Measurements from ENCODE around the gene NUCB2.

NUCB2 gene

GRCh38 chr11:17328871-17329494, 52.4 kb downstream of the NUCB2 start:
- DNase-seq: no peak
- H3K9me3 Mint-ChIP-seq: no peaks in the 10 kb centered on the region
- no peak overlapping the region for H3K4me3 Mint-ChIP-seq
- no peak overlapping the region for H3K27ac Mint-ChIP-seq
- peaks cover 56% of the 10 kb centered on the region for H3K36me3 Mint-ChIP-seq
- peaks cover 10% of the 10 kb centered on the region for H3K4me1 Mint-ChIP-seq
- H3K27me3 Mint-ChIP-seq: no peaks in the 10 kb centered on the region
- CTCF ChIA-PET: interaction anchor here (1.1 kb wide), 1 partner anchor 20 kb away, joined by 4 read pairs; no protein-coding TSS in a partner anchor

GRCh38 chr11:17331669-17332068, 55.1 kb downstream of the NUCB2 start:
- DNase-seq: no peak
- Mint-ChIP-seq H3K9me3 (no peaks in the 10 kb centered on the region), H3K27me3 (no peaks in the 10 kb centered on the region), H3K27ac (no peak overlapping the region), H3K4me1 (peaks cover 14% of the 10 kb centered on the region), H3K36me3 (peaks cover 45% of the 10 kb centered on the region), H3K4me3 (no peak overlapping the region)
- CTCF ChIA-PET: no interaction called here

GRCh38 chr11:17333799-17334586, 57.5 kb downstream of the NUCB2 start:
- Mint-ChIP-seq H3K27me3 (no peaks in the 10 kb centered on the region), H3K36me3 (peaks cover 35% of the 10 kb centered on the region), H3K4me3 (no peak overlapping the region), H3K4me1 (peaks cover 14% of the 10 kb centered on the region), H3K27ac (peak overlapping the region; percentile 16), H3K9me3 (no peaks in the 10 kb centered on the region)
- CTCF ChIA-PET: interaction anchor here (1.6 kb wide), 1 partner anchor 21 kb away, joined by 6 read pairs; no protein-coding TSS in a partner anchor
- peak; percentile 31 for DNase-seq

- Mint-ChIP-seq H3K4me3 (no peak overlapping the region), H3K4me1 (no peaks in the 10 kb centered on the region), H3K27ac (no peak overlapping the region), H3K9me3 (no peaks in the 10 kb centered on the region), H3K27me3 (no peaks in the 10 kb centered on the region), H3K36me3 (peaks cover 18% of the 10 kb centered on the region)
- CTCF ChIA-PET: no interaction called here
- DNase-seq: no peak
Observed at GRCh38 chr11:17343257-17343656, 66.7 kb downstream of the NUCB2 start.

- H3K9me3 Mint-ChIP-seq: no peaks in the 10 kb centered on the region
- no peak for DNase-seq
- H3K36me3 Mint-ChIP-seq: peaks cover 18% of the 10 kb centered on the region
- CTCF ChIA-PET: no interaction called here
- H3K27me3 Mint-ChIP-seq: no peaks in the 10 kb centered on the region
- no peak overlapping the region for H3K27ac Mint-ChIP-seq
- no peak overlapping the region for H3K4me3 Mint-ChIP-seq
- H3K4me1 Mint-ChIP-seq: no peaks in the 10 kb centered on the region
Observed at GRCh38 chr11:17343907-17344306, 67.4 kb downstream of the NUCB2 start.

GRCh38 chr11:17347676-17348075, 71.1 kb downstream of the NUCB2 start:
- CTCF ChIA-PET: no interaction called here
- peaks cover 8% of the 10 kb centered on the region for H3K36me3 Mint-ChIP-seq
- no peaks in the 10 kb centered on the region for H3K9me3 Mint-ChIP-seq
- no peak overlapping the region for H3K27ac Mint-ChIP-seq
- H3K4me1 Mint-ChIP-seq: peaks cover 14% of the 10 kb centered on the region
- no peak overlapping the region for H3K4me3 Mint-ChIP-seq
- H3K27me3 Mint-ChIP-seq: peaks cover 22% of the 10 kb centered on the region
- no peak for DNase-seq

GRCh38 chr11:17350455-17351171, 74.1 kb downstream of the NUCB2 start:
- CTCF ChIA-PET: interaction anchor here (1.0 kb wide), 2 partner anchors 120 to 177 kb away, joined by 3 read pairs; no protein-coding TSS in a partner anchor
- Mint-ChIP-seq H3K4me1 (peaks cover 32% of the 10 kb centered on the region), H3K36me3 (peaks cover 1% of the 10 kb centered on the region), H3K9me3 (no peaks in the 10 kb centered on the region), H3K4me3 (peak overlapping the region; percentile 39), H3K27ac (no peak overlapping the region), H3K27me3 (peaks cover 45% of the 10 kb centered on the region)
- no peak for DNase-seq

GRCh38 chr11:17351172-17351509, 74.6 kb downstream of the NUCB2 start:
- no peak for DNase-seq
- Mint-ChIP-seq H3K9me3 (no peaks in the 10 kb centered on the region), H3K27me3 (peaks cover 45% of the 10 kb centered on the region), H3K4me3 (peak overlapping the region; percentile 39), H3K4me1 (peaks cover 32% of the 10 kb centered on the region), H3K27ac (no peak overlapping the region), H3K36me3 (peaks cover 1% of the 10 kb centered on the region)
- CTCF ChIA-PET: interaction anchor here (1.0 kb wide), 2 partner anchors 121 to 177 kb away, joined by 3 read pairs; no protein-coding TSS in a partner anchor

GRCh38 chr11:17351510-17352176, 75.1 kb downstream of the NUCB2 start, which contains the start of gene NCR3LG1:
Gene NCR3LG1 (plus strand): TSS chr11:17351800. CDS start chr11:17351970, 170 bp downstream.
- Mint-ChIP-seq H3K9me3 (no peaks in the 10 kb centered on the region), H3K4me3 (peak within 1 kb of the TSS; percentile 73), H3K27ac (peak within 1 kb of the TSS; percentile 24), H3K27me3 (peaks cover 50% of the 10 kb centered on the region), H3K4me1 (peaks cover 32% of the 10 kb centered on the region), H3K36me3 (no peaks in the 10 kb centered on the region)
- CTCF ChIA-PET: no interaction called here
- peak; percentile 64 for DNase-seq

- H3K36me3 Mint-ChIP-seq: no peaks in the 10 kb centered on the region
- H3K9me3 Mint-ChIP-seq: no peaks in the 10 kb centered on the region
Observed at GRCh38 chr11:17352950-17353820, 76.6 kb downstream of the NUCB2 start.

GRCh38 chr11:17353821-17354600, 77.5 kb downstream of the NUCB2 start:
- Mint-ChIP-seq H3K4me3 (peak overlapping the region; percentile 73), H3K27me3 (peaks cover 52% of the 10 kb centered on the region), H3K27ac (no peak overlapping the region), H3K36me3 (no peaks in the 10 kb centered on the region), H3K4me1 (peaks cover 32% of the 10 kb centered on the region), H3K9me3 (no peaks in the 10 kb centered on the region)
- CTCF ChIA-PET: interaction anchor here (1.1 to 2.4 kb wide), 10 partner anchors 11 to 377 kb away, joined by 3 to 7 read pairs (median 5); no protein-coding TSS in a partner anchor
- DNase-seq: no peak

More at GRCh38 chr11:17352950-17353820, 76.6 kb downstream of the NUCB2 start:
- H3K4me3 Mint-ChIP-seq: peak overlapping the region; percentile 73
- H3K27ac Mint-ChIP-seq: peak overlapping the region; percentile 24
- peaks cover 52% of the 10 kb centered on the region for H3K27me3 Mint-ChIP-seq
- peaks cover 32% of the 10 kb centered on the region for H3K4me1 Mint-ChIP-seq
- CTCF ChIA-PET: interaction anchor here (1.4 to 2.4 kb wide), 6 partner anchors 26 to 378 kb away, joined by 3 to 7 read pairs (median 5); no protein-coding TSS in a partner anchor
- DNase-seq: peak; percentile 60

- H3K9me3 Mint-ChIP-seq: no peaks in the 10 kb centered on the region
- no peaks in the 10 kb centered on the region for H3K36me3 Mint-ChIP-seq
- H3K4me1 Mint-ChIP-seq: peaks cover 32% of the 10 kb centered on the region
- CTCF ChIA-PET: interaction anchor here (1.1 to 2.4 kb wide), 11 partner anchors 10 to 377 kb away, joined by 3 to 8 read pairs (median 6); no protein-coding TSS in a partner anchor
- peak; percentile 74 for DNase-seq
- peaks cover 52% of the 10 kb centered on the region for H3K27me3 Mint-ChIP-seq
- H3K4me3 Mint-ChIP-seq: peak overlapping the region; percentile 42
- H3K27ac Mint-ChIP-seq: no peak overlapping the region
Observed at GRCh38 chr11:17354601-17354991, 78.1 kb downstream of the NUCB2 start.

All from activated naive CD4-positive, alpha-beta T cell treated with anti-CD3 and anti-CD28 coated beads, Interleukin-2, amount 10 ng/mL, durations not matched to agents 7 days and 5 days (primary cell).